GM12801 (cell line): ENCODE data around the gene LGALS7.

Experiments
- CTCF ChIP-seq: IDR thresholded peaks from one replicate; pipeline ENCODE4 v1.5.1; 2011; ENCODE audit warnings: control low read depth; ENCODE audit not compliant: insufficient read length; ENCODE audit errors: extremely low read depth

The LGALS7 gene

DNA sequence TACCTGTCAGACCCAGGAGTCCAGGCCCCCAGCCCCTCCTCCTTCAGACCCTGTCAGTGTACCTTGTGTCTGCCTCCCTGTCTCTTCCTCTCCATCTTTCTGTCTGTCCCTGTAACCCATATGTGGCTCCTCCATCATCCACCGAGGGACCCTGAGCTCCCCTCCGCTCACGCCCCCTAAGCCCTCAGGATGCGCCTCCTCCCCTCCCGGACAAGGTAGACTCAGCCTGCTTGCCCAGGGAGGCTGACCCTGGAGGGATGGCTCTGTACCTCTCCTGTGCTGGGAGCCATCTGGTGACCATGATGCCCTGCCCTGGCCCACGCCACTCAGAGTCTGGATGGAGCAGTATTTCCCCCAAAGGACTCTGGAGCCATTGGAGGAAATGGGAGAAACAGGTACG lies 28.0 kb downstream of the LGALS7 start:
- TF ChIP-seq CTCF, result no peak

GRCh38 chr19:38744874-38745273 lies 28.4 kb downstream of the LGALS7 start:
- no peak for TF ChIP-seq CTCF

DNA sequence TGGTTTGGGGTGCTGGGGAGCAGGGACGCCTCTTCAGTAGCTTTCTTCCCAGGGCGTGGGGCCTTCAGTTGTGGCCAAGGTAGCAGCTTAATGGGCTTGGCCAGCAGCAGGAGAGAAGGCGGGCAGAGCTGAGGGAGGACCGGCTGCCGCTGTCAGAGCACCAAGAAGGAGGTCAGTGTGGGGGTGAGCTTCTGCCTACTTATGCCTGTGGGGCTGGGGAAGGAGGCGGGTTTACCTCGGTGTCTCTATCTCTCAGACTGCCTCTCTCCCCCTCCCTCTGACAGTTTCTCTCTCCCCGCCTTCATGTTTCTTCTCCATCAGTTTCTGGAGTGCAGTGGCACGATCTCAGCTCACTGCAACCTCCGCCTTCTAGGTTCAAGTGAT lies 29.0 kb downstream of the LGALS7 start, which contains the start of gene CAPN12:
CAPN12 (minus strand) TSS at position 177 of the 384 bp plus-strand sequence. CDS start 309 bp downstream, outside the sequence.
- TF ChIP-seq CTCF, result no peak

DNA sequence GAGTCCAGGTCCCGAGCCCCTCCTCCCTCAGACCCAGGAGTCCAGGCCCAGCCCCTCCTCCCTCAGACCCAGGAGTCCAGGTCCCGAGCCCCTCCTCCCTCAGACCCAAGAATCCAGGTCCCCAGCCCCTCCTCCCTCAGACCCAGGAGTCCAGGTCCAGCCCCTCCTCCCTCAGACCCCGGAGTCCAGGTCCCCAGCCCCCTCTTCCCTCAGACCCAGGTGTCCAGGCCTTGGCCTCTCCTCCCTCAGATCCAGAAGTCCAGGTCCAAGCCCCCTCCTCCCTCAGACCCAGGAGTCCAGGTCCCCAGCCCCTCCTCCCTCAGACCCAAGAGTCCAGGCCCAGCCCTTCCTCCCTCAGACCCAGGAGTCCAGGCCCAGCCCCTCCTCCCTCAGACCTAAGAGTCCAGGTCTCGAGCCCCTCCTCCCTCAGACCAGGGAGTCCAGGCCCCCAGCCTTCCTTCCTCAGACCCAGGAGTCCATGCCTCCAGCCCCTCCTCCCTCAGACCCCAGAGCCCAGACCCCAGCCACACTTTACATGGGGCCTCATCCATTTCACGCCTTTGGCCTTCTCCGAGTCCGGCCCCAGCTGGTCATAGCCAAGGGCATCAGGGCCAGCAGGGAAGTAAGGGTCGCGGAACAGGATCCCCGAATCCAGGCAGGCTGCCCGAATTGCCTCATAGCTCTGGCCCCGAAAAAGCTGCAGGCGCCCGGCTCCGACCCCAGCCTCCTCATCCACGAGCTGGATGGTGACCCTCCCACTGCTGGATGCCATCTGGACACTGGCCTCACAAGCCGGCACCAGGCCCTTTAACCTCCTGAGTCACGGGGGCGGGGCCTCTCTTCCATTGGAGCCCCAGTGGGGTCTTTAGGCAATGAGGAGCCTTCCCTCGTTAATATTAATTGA lies 29.7 kb downstream of the LGALS7 start:
- no peak for TF ChIP-seq CTCF

DNA sequence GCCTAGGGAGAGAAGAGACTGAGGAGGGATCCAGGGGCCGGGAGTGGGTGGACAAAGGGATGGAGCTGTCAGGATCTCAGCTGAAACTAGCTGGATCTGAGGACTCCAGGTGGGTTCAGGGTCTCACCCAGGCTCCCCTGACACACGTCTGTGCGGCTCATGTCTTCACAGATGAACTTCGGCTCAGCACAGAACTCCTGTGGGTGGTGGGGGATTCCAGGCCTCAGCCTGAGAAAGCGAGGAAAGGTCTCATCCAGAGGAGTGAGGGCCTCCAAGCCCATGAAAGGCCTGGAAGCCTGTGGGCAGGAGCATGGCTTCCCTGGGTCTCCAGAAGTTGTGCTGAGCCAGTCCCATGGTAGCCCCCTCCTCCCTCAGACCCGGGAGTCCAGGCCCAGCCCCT lies 30.4 kb downstream of the LGALS7 start:
- TF ChIP-seq CTCF, result no peak

DNA sequence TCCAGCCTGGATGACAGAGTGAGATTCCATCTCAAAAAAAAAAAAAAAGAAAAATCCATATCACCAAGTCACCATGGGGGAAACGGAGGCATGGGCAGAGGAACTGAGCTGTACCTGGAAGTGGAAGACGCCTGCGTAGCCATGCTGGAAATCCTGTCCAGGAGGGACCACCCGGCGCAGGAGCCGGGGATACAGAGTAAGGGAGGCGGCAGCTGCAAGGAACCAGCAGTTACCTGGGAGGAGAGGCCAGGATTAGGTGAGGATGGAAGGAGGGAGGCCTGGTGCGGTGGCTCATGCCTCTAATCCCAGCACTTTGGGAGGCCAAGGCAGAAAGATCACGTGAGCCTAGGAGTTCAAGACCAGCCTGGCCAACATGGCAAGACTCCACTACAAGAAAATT lies 31.0 kb downstream of the LGALS7 start:
- no peak for TF ChIP-seq CTCF

GRCh38 chr19:38741670-38742069 lies 31.6 kb downstream of the LGALS7 start:
- TF ChIP-seq CTCF, result no peak
